Measurements from ENCODE around the gene PCNX2. TPM values are rescaled to one million over a fixed set of nuclear protein-coding genes. Genes with fewer than 3 reads are reported as not detected.
A peak's percentile ranks its signal among the peaks of the same experiment; 100 is the strongest.

Gene PCNX2
- total and polyA plus RNA-seq, 12 donors: 0.29 to 3.1 (median 1.6) TPM

GRCh38 chr1:233245191-233245765 is 50.2 kb downstream of the PCNX2 start:
- H3K4me3 ChIP-seq: no peak overlapping the region
- H3K36me3 ChIP-seq: no peaks in the 10 kb centered on the region
- DNase-seq (no peak), ATAC-seq (no peak)
- intact Hi-C loops (cut with DNase I): loop anchor here in 3 of 10 donors (10.0 kb wide), 3 partner anchors 220 to 1490 kb away; partner anchors contain the start of gene SIPA1L2 (in 2 of the 3)
- no peaks in the 10 kb centered on the region for H3K27me3 ChIP-seq
- no peaks in the 10 kb centered on the region for H3K9me3 ChIP-seq
- TF ChIP-seq, protein P1, sequence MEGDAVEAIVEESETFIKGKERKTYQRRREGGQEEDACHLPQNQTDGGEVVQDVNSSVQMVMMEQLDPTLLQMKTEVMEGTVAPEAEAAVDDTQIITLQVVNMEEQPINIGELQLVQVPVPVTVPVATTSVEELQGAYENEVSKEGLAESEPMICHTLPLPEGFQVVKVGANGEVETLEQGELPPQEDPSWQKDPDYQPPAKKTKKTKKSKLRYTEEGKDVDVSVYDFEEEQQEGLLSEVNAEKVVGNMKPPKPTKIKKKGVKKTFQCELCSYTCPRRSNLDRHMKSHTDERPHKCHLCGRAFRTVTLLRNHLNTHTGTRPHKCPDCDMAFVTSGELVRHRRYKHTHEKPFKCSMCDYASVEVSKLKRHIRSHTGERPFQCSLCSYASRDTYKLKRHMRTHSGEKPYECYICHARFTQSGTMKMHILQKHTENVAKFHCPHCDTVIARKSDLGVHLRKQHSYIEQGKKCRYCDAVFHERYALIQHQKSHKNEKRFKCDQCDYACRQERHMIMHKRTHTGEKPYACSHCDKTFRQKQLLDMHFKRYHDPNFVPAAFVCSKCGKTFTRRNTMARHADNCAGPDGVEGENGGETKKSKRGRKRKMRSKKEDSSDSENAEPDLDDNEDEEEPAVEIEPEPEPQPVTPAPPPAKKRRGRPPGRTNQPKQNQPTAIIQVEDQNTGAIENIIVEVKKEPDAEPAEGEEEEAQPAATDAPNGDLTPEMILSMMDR (IDR thresholded peaks at IDR 0.05): no peak
- 96 to 97% methylated on average over 8 of the region's 8 CpGs for WGBS, 2 donors
- H3K27ac ChIP-seq: no peak overlapping the region
- peaks cover 0 to 37% (median 9%) of the 10 kb centered on the region in 9 donors for H3K4me1 ChIP-seq

GRCh38 chr1:233244183-233244582 is 51.3 kb downstream of the PCNX2 start:
- 91 to 93% methylated on average over 6 of the region's 6 CpGs for WGBS, 2 donors
- H3K27ac ChIP-seq: no peak overlapping the region
- H3K27me3 ChIP-seq: no peaks in the 10 kb centered on the region
- no peak overlapping the region for H3K4me3 ChIP-seq
- peaks cover 0 to 39% (median 9%) of the 10 kb centered on the region in 9 donors for H3K4me1 ChIP-seq
- intact Hi-C loops (cut with DNase I): loop anchor here in 6 of 10 donors (5.0 to 10.0 kb wide), 7 partner anchors 219 to 1489 kb away; partner anchors contain the start of gene SIPA1L2 (in 2 of the 6)
- no peaks in the 10 kb centered on the region for H3K36me3 ChIP-seq
- no peaks in the 10 kb centered on the region for H3K9me3 ChIP-seq
- DNase-seq: no peak
- no peak for ATAC-seq
- TF ChIP-seq, protein P1 (IDR thresholded peaks at IDR 0.05): no peak

- H3K27ac ChIP-seq: peak overlapping the region in 4 of 10 donors; percentile 4 to 64 (median 10)
- H3K4me1 ChIP-seq: peaks cover 0 to 39% (median 9%) of the 10 kb centered on the region in 9 donors
- no peak overlapping the region for H3K4me3 ChIP-seq
- no peak for DNase-seq
- WGBS, 2 donors: 33 to 49% methylated on average over 4 of the region's 4 CpGs
- TF ChIP-seq, protein P1 (IDR thresholded peaks at IDR 0.05): no peak
- H3K36me3 ChIP-seq: no peaks in the 10 kb centered on the region
- no peaks in the 10 kb centered on the region for H3K27me3 ChIP-seq
- ATAC-seq: peak in 7 of 8 donors; percentile 23 to 68 (median 52)
- intact Hi-C loops (cut with DNase I): loop anchor here in 6 of 10 donors (5.0 to 10.0 kb wide), 7 partner anchors 218 to 1488 kb away; partner anchors contain the start of gene SIPA1L2 (in 2 of the 6)
- no peaks in the 10 kb centered on the region for H3K9me3 ChIP-seq
Measured at GRCh38 chr1:233242827-233243483, 52.6 kb downstream of the PCNX2 start.

DNA sequence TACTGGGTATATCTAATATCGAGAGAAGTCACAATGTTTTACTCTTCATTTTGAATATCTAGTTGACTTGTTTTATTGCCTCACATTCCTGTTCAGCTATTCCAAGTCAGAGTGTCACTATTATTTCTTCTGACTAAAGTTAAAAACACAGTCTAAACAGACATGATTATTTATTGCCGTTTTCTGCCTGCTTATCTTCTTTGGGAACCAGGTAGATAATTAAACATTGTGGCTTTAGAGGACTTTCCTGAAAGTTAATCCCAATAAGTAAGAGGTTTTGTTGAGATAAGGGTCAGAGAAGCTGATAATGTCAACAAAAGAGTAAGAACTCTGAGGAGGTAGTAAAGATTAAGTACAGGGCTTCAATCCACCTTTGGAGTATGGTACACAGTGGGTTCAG is 53.8 kb downstream of the PCNX2 start:
- WGBS, 2 donors: 47 to 54% methylated on average over 2 of the region's 2 CpGs
- Histone ChIP-seq H3K4me3 (no peak overlapping the region), H3K36me3 (no peaks in the 10 kb centered on the region), H3K4me1 (peaks cover 0 to 39% (median 9%) of the 10 kb centered on the region in 9 donors), H3K27ac (no peak overlapping the region), H3K27me3 (no peaks in the 10 kb centered on the region), H3K9me3 (no peaks in the 10 kb centered on the region)
- ATAC-seq (no peak), DNase-seq (no peak)
- intact Hi-C loops (cut with DNase I): loop anchor here in 9 of 10 donors (1.0 to 10.0 kb wide), 11 partner anchors 217 to 1487 kb away; partner anchors contain the start of gene SIPA1L2 (in 4 of the 9)
- TF ChIP-seq, protein P1 (IDR thresholded peaks at IDR 0.05): no peak
